BJ (cell line): ENCODE measurements around the gene PLPP3. TPM values are rescaled to one million over a fixed set of nuclear protein-coding genes. Genes with fewer than 3 reads are reported as not detected.

Experiments
- CTCF ChIA-PET: fragments of 350-600 bp; formaldehyde crosslinking; extraction: SDS; loops from one replicate; lab custom pipeline; 2021; ENCODE audit warnings: antibody characterized with exemption, inconsistent platforms; lab: Yijun Ruan, JAX
- POLR2A ChIA-PET: fragments of 300-600 bp; sonication (Branson Sonifier 250); formaldehyde crosslinking; extraction: SDS; loops from one replicate; lab custom pipeline; 2021; ENCODE audit warnings: antibody characterized with exemption; lab: Charles Lee
- DNase-seq: peaks from one replicate; pipeline ENCODE4 v3.0.0-alpha.2; 2011; ENCODE audit warnings: low read depth
- H3K27me3 ChIP-seq: 2 replicates; pipeline ENCODE4 v1.6.0; 2011; ENCODE audit warnings: low read length; ENCODE audit not compliant: control insufficient read depth, insufficient read depth
- H3K36me3 ChIP-seq: 2 replicates; pipeline ENCODE4 v1.5.1; 2011; ENCODE audit warnings: low read length; ENCODE audit not compliant: control insufficient read depth, insufficient read depth
- H3K4me3 ChIP-seq: 2 replicates; pipeline ENCODE4 v1.5.1; 2011; ENCODE audit warnings: low read depth, mild to moderate bottlenecking, control low read depth, low read length
- polyA plus RNA-seq: library from polyadenylated mRNA; depleted of rRNA; stranded (reverse); fragments of >200 nt; gene quantifications from 2 replicates; pipeline ENCODE4 v1.2.3, GENCODE V29; 2011
- TF ChIP-seq, protein P1 (sequence below): IDR thresholded peaks from 2 replicates; pipeline ENCODE4 v1.5.1; 2011; ENCODE audit warnings: low read depth, mild to moderate bottlenecking, control low read depth, inconsistent platforms, low read length, moderate library complexity; ENCODE audit not compliant: insufficient read depth

PLPP3 gene
- polyA plus RNA-seq, 1 experiment = 55.4 TPM

DNA sequence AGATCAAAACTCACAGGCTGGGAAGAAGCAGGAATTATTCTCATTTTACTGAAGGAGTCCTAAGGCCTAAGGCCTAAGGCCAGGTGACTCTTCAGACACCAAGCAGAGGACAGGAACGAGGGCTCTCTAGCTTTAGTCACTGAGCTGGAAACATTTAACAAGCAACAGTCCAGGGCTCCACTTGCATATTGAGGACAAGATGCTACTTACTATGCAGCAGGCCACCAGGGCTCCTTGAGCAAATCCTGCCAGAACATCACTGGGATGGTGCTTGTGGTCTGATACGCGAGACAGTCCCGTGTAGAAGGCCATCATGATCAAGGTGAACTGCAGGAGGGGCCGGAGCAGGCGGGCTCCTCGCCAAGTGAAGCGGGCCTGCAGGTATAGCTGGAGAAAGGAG, 67.6 kb downstream of the PLPP3 start:
- H3K27me3 ChIP-seq = no peaks in the 10 kb centered on the region
- CTCF ChIA-PET = no interaction called here
- POLR2A ChIA-PET = no interaction called here
- H3K36me3 ChIP-seq = peaks cover 31% of the 10 kb centered on the region
- no peak for DNase-seq
- no peak overlapping the region for H3K4me3 ChIP-seq
- TF ChIP-seq, protein P1, sequence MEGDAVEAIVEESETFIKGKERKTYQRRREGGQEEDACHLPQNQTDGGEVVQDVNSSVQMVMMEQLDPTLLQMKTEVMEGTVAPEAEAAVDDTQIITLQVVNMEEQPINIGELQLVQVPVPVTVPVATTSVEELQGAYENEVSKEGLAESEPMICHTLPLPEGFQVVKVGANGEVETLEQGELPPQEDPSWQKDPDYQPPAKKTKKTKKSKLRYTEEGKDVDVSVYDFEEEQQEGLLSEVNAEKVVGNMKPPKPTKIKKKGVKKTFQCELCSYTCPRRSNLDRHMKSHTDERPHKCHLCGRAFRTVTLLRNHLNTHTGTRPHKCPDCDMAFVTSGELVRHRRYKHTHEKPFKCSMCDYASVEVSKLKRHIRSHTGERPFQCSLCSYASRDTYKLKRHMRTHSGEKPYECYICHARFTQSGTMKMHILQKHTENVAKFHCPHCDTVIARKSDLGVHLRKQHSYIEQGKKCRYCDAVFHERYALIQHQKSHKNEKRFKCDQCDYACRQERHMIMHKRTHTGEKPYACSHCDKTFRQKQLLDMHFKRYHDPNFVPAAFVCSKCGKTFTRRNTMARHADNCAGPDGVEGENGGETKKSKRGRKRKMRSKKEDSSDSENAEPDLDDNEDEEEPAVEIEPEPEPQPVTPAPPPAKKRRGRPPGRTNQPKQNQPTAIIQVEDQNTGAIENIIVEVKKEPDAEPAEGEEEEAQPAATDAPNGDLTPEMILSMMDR = no peak

DNA sequence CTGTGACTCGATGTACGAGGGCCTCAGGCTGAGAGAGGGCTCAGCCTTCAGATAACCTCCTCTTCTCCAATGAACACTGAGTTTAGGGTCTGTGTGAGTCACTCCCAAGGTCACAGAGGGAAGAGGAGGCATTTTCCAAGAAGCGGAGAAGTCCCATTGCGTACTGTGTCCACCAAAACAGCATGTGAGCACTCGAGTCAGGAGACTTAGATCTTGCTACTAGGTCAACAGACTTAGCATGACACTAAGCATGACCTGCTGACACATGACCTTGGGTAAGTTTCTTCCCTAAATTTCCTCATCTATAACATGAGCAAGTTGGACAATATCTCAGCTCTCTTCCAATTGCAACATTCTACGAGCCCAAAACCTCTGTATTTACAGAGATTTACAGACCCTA, 68.0 kb downstream of the PLPP3 start:
- Histone ChIP-seq H3K27me3 (no peaks in the 10 kb centered on the region), H3K36me3 (peaks cover 31% of the 10 kb centered on the region), H3K4me3 (no peak overlapping the region)
- no peak for DNase-seq
- CTCF ChIA-PET = no interaction called here
- TF ChIP-seq, protein P1 = no peak
- POLR2A ChIA-PET = no interaction called here

DNA sequence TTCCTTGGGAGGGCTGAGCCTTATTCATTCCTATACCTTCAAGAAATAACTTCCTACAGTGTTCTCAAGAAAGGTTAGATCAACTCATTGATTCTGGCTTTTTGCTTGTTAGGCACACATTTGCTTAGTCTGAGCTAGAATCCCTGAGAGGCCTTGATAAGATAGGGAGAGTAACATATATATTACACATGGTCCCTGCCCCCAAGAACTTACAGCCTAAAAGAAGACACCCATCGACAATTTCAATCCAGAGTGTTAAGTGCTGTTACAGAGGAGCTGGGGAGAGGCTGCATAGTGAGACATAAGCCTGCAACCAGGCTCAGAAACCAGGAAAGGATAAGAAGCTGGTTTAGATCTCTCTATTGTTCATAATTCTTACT, 68.7 kb downstream of the PLPP3 start:
- TF ChIP-seq, protein P1 = no peak
- DNase-seq = no peak
- Histone ChIP-seq H3K4me3 (no peak overlapping the region), H3K36me3 (peaks cover 34% of the 10 kb centered on the region), H3K27me3 (no peaks in the 10 kb centered on the region)
- POLR2A ChIA-PET = no interaction called here
- CTCF ChIA-PET = interaction anchor here (1.4 kb wide), 1 partner anchor 16 kb away, joined by 4 read pairs; no protein-coding TSS in a partner anchor

DNA sequence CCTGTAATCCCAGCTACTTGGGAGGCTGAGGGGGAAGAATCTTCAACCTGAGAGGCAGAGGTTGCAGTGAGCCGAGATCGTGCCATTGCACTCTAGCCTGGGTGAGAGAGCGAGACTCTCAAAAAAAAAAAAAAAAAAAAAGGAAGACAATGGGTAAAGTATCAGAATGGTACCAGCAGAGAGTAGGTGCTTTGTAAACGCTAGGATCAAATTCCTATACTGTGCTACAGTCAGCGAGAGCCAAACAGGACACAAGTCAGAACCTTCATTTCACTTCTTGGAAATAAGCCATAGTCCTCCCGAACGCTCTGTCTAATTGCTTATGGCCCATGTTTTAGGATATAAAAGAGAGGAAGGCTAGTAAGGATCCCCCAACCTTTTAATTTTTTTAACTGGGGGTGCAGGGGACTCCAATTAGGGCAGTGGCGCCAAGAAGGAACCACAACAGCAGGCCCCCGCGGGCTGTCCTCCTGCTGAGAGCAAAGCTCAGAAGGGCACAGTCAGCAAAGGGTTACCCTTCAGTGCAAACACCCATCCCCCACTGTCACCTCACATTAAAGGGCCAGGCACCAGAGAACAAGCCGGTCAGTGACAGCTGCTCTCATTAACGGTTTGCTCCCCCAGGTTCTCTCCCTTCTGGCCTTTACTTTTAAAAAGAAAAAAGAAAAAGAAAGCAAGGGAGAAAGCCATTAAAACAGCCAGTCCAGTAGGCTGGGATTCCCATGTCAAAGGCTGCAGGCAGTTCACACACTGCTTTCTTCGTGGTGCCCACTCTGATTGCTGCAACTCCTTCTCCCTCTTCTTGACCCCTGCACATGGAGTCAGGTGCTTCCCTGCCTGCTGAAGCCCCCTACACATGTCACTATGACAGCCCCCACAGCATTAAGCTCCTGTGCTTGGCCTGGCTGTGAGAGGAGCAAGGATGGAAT, 69.4 kb downstream of the PLPP3 start:
- peaks cover 37% of the 10 kb centered on the region for H3K36me3 ChIP-seq
- H3K27me3 ChIP-seq = no peaks in the 10 kb centered on the region
- CTCF ChIA-PET = interaction anchor here (1.4 kb wide), 1 partner anchor 15 kb away, joined by 4 read pairs; no protein-coding TSS in a partner anchor
- DNase-seq = no peak
- POLR2A ChIA-PET = no interaction called here
- TF ChIP-seq, protein P1 = no peak
- H3K4me3 ChIP-seq = no peak overlapping the region

DNA sequence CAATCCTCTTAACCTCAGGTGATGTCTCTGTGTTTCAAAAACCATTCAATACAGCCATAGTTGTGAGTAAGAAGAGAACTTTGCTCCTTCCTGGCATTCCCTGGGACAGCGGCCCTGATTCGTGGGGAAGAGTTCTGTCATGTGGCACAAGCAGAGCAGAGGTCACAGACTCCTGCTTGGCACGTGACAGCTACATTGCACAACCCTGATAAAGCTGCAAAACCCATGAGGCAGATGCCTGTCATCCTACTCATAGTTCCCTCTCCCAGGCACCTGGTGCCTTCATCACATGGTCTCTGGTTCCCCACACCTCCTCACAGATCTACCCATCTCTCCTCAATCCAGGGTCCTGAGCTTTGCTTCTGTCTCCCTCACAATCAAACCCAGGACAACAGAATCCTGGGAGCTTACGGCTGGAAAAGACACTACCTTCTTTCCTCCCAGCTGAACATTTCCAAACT, 70.8 kb downstream of the PLPP3 start:
- H3K27me3 ChIP-seq = no peaks in the 10 kb centered on the region
- ChIA-PET POLR2A (no interaction called here), CTCF (no interaction called here)
- H3K36me3 ChIP-seq = peaks cover 38% of the 10 kb centered on the region
- no peak for DNase-seq
- H3K4me3 ChIP-seq = no peak overlapping the region
- TF ChIP-seq, protein P1 = no peak
